Brain microvascular endothelial cell (primary cell): ENCODE results near the gene PPP4R3B.
A peak's percentile ranks its signal among the peaks of the same experiment; 100 is the strongest.
"Not testable (repeated sequence)": the region's sequence is repeated elsewhere in the genome, so short reads cannot be mapped to it uniquely, and the experiment has no call there.

Experiments
- DNase-seq: peaks from one replicate; pipeline ENCODE4 v3.0.0-alpha.2; 2020
- H3K27ac ChIP-seq: fragments of 250-450 bp; sonication (Bioruptor Pico); 2 replicates; pipeline ENCODE4 v1.5.1; 2020; ENCODE audit warnings: mild to moderate bottlenecking, moderate library complexity
- H3K27me3 ChIP-seq: fragments of 250-450 bp; sonication (Bioruptor Pico); replicated peaks from 2 replicates; pipeline ENCODE4 v1.5.1; 2020; ENCODE audit warnings: mild to moderate bottlenecking
- H3K36me3 ChIP-seq: fragments of 250-450 bp; sonication (Bioruptor Pico); replicated peaks from 2 replicates; pipeline ENCODE4 v1.5.1; 2020; ENCODE audit warnings: mild to moderate bottlenecking
- H3K4me3 ChIP-seq: 2 replicates; pipeline ENCODE4 v1.5.1; 2011; ENCODE audit warnings: low read depth, mild to moderate bottlenecking, control low read depth, low read length, moderate library complexity
- in situ Hi-C: cut with HindIII; loops from 2 replicates; pipeline ENCODE4 v1.10.0; 2017; ENCODE audit warnings: low sequenced_read_pairs, low pct_ligation_motif_present
- TF ChIP-seq, protein P1 (sequence below): IDR thresholded peaks from 2 replicates; pipeline ENCODE4 v1.5.1; 2011; ENCODE audit warnings: low read depth, mild to moderate bottlenecking, moderate library complexity, low read length, control low read depth, inconsistent platforms; ENCODE audit errors: missing control alignments

PPP4R3B gene

DNA sequence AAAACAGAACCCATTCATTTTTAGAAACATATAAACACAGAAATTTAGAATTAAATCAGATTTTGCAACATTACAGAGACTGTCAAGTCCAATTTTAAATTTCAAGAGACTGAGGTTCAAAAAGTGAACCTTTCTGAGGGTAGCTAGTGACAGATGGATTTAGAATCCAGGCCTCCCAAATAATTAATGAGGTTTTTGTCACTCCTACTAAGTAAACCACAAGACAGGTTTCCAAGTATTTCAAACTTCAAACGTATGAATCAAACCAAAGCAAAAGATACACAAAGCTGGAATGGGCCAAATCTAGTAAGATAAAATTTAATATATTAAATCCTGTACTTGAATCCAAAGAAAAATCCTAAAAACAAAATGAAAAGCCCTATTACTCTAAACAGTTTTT is 25.3 kb downstream of the PPP4R3B start:
- no peaks in the 10 kb centered on the region for H3K36me3 ChIP-seq
- no peak for DNase-seq
- TF ChIP-seq, protein P1, sequence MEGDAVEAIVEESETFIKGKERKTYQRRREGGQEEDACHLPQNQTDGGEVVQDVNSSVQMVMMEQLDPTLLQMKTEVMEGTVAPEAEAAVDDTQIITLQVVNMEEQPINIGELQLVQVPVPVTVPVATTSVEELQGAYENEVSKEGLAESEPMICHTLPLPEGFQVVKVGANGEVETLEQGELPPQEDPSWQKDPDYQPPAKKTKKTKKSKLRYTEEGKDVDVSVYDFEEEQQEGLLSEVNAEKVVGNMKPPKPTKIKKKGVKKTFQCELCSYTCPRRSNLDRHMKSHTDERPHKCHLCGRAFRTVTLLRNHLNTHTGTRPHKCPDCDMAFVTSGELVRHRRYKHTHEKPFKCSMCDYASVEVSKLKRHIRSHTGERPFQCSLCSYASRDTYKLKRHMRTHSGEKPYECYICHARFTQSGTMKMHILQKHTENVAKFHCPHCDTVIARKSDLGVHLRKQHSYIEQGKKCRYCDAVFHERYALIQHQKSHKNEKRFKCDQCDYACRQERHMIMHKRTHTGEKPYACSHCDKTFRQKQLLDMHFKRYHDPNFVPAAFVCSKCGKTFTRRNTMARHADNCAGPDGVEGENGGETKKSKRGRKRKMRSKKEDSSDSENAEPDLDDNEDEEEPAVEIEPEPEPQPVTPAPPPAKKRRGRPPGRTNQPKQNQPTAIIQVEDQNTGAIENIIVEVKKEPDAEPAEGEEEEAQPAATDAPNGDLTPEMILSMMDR, result no peak
- no peaks in the 10 kb centered on the region for H3K27me3 ChIP-seq
- H3K27ac ChIP-seq, result no peak overlapping the region
- H3K4me3 ChIP-seq, result no peak overlapping the region
- in situ Hi-C loops, result no loop called here

DNA sequence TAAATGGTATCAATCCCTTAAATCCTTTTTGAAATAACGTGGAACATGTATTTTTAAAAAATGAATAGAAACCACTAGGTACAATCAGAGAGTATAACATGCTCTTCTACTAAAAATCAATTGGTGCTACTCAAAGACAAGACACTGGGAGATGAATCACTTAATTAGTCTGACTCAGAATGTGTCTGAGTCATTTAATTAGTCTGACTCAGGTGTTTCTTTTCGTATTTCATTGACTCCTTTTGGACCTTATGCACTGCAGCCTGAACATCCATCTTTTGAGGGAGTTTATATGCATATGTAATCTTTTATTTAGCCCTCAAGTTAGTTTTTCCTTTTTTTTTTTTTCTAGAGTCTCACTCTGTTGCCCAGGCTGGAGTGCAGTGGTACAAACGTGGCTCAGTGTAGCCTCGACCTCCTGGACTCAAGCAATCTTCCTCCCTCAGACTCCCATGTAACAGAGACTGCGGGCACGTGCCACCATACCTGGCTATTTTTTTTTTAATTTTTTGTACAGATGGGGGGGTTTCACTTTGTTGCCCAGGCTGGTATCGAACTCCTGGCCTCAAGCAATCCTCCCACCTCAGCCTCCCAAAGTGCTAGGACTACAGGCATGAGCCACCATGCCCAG is 26.5 kb downstream of the PPP4R3B start:
- TF ChIP-seq, protein P1, result no peak
- in situ Hi-C loops, result no loop called here
- DNase-seq, result no peak
- Histone ChIP-seq H3K27me3 (no peaks in the 10 kb centered on the region), H3K27ac (no peak overlapping the region), H3K36me3 (no peaks in the 10 kb centered on the region), H3K4me3 (no peak overlapping the region)

DNA sequence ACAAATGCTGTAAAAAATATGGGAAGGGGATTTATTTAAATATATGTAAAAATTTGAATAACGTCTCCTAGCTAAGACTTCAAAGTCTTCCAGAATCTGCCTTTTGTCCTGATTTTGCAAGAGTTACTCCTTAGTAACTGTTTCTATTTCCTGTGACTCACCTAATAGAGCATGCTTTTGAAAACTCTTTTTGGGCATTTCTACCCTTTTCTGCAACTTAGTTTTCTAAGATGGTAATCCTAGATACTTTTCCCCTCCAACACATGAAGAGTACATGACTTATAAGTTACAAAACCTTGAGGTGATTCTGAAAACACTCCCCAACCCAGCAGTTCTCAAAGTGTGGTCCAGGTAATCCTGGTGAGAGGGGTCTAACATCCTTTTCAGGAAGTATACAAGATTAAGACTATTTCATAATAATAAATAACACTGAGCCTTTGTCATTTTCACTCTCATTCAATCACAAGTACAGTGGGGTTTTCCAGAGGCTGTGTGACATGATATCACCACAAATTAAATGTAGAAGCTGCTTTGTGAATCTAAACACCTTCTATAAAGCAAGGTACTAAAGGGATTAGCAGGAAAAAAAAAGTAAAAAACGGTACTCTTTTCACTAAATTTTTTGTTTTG is 31.9 kb downstream of the PPP4R3B start:
- Histone ChIP-seq H3K36me3 (peaks cover 4% of the 10 kb centered on the region), H3K4me3 (no peak overlapping the region), H3K27ac (peak overlapping the region; percentile 96), H3K27me3 (no peaks in the 10 kb centered on the region)
- TF ChIP-seq, protein P1, result no peak
- DNase-seq, result peak; percentile 20
- in situ Hi-C loops, result no loop called here

DNA sequence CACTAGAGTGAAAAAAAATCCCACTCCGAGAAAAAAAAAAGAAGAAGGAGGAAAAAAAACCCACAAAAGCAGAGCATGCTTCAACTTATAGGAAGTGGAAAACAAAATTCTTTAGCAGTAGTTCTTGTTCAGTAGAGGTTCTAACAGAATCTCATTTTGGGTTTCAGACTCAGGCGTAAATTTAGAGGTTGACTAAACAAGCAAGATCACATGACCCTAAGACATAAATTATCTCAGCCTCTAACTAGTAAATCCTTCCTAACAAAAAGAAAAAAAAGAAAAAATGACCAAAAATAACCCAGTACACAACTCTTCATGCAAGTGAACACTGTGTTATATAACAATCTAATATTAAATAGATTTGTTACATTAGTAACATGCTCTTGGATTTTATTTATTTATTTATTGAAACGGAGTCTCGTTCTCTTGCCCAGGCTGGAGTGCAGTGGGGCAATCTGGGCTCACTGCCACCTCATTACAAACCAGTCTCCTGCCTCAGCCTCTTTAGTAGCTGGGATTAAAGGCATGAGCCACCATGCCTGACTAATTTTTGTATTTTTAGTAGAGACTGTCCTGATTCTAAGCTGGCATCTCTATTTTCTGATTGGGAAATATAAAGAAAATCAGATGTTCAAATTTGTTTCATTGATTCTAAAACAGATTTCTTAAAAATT is 35.4 kb downstream of the PPP4R3B start:
- H3K36me3 ChIP-seq, result peaks cover 9% of the 10 kb centered on the region
- H3K27ac ChIP-seq, result no peak overlapping the region
- no peaks in the 10 kb centered on the region for H3K27me3 ChIP-seq
- TF ChIP-seq, protein P1, result no peak
- H3K4me3 ChIP-seq, result no peak overlapping the region
- no peak for DNase-seq
- in situ Hi-C loops, result no loop called here

DNA sequence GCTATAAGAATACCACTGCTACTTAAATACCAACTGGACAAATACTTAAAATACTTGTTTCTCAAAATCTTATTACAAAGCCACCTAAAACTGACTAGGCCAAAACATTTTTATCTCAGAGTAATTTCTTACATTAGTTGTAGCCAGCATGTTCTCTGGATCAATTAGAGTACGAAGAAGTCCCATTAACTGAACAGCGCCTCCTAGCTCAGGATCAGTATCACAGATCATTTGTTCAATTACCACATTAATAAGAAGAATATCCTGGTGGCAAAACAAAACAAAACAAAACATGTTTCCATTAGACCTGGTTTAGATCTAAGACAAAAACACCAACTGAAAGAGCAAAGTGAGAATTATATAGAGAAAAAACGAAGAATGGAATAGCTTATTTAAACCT is 36.0 kb downstream of the PPP4R3B start:
- H3K27ac ChIP-seq, result no peak overlapping the region
- H3K27me3 ChIP-seq, result no peaks in the 10 kb centered on the region
- H3K36me3 ChIP-seq, result peaks cover 11% of the 10 kb centered on the region
- H3K4me3 ChIP-seq, result no peak overlapping the region
- no peak for DNase-seq
- TF ChIP-seq, protein P1, result peak; percentile 40
- in situ Hi-C loops, result no loop called here

DNA sequence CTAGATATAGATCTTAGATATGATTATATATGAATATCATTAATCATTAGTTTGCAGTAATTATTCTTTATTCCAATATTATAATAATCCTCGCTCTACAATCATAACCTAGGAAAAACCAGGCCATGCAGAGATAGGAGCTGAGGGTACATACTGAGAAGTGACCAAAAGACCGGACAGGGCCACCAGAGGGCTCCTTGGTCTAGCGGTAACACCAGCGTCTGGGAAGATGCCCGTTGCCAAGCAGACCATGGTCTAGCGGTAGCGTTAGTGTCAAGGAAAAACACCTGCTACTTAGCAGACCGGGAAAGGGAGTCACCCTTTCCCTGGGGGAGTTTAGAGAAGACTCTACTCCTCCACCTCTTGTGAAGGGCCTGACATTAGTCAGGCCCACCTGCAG is 48.4 kb downstream of the PPP4R3B start:
- H3K27ac ChIP-seq, H3K36me3 ChIP-seq, DNase-seq, H3K4me3 ChIP-seq, H3K27me3 ChIP-seq, in situ Hi-C loops: not testable (repeated sequence)
